ENCODE data around the gene MSL1. TPM values are rescaled to one million over a fixed set of nuclear protein-coding genes. Genes with fewer than 3 reads are reported as not detected.

Gene MSL1
- total and polyA plus RNA-seq, 9 of the 15 experiments (the other 6 are each of a cell fraction or from before 2014, with no cell fraction given) = 13.8 to 120 (median 61.9) TPM

- no peak for TF ChIP-seq ZBTB9 (CRISPR knock-in tag; IDR thresholded peaks at IDR 0.05)
- TF ChIP-seq TCFL5 (CRISPR knock-in tag; conservative IDR thresholded peaks at IDR 0.05) = no peak
- no peak for TF ChIP-seq HNRNPH1 (optimal IDR thresholded peaks at IDR 0.05; ENCODE audit: low read depth, low read length)
- TF ChIP-seq CREB3 (tag; conservative IDR thresholded peaks at IDR 0.05; ENCODE audit: low read depth) = 0 out of 2 replicates have a peak, but pooled peaks have one; percentile 43
- TF ChIP-seq XRCC3 (IDR thresholded peaks at IDR 0.05) = no peak
- TF ChIP-seq ARID3A (IDR thresholded peaks at IDR 0.05; ENCODE audit: borderline replicate concordance, low read depth, low read length) = no peak
- no peak for TF ChIP-seq PPARD (CRISPR knock-in tag; IDR thresholded peaks at IDR 0.05)
- no peak for TF ChIP-seq PKNOX1 (IDR thresholded peaks at IDR 0.05)
- peak; percentile 71; the same call in 1 of the 2 replicates for TF ChIP-seq SMARCA4 (IDR thresholded peaks at IDR 0.05)
- no peak for TF ChIP-seq PRDM10 (IDR thresholded peaks at IDR 0.05; ENCODE audit: partially characterized antibody)
- 0 out of 2 replicates have a peak, but pooled peaks have one; percentile 32 for TF ChIP-seq MTA3 (IDR thresholded peaks at IDR 0.05; ENCODE audit: borderline replicate concordance)
- TF ChIP-seq TCF15 (CRISPR knock-in tag; IDR thresholded peaks at IDR 0.05) = no peak
- TF ChIP-seq MIER1 (IDR thresholded peaks at IDR 0.05; ENCODE audit: low read depth) = no peak
- TF ChIP-seq CCNT2 (IDR thresholded peaks at IDR 0.05; ENCODE audit: borderline replicate concordance, extremely low read depth, insufficient read length, low read depth, low read length) = peak; percentile 23
- peak; percentile 42; the same call in 1 of the 2 replicates for TF ChIP-seq SMARCE1 (IDR thresholded peaks at IDR 0.05)
- no peak for TF ChIP-seq ZNF589 (CRISPR knock-in tag; IDR thresholded peaks at IDR 0.05; ENCODE audit: low read depth)
- TF ChIP-seq LCOR (CRISPR knock-in tag; IDR thresholded peaks at IDR 0.05) = no peak
- no peak for TF ChIP-seq HDGF (IDR thresholded peaks at IDR 0.05)
- no peak for TF ChIP-seq CBX8 (IDR thresholded peaks at IDR 0.05; ENCODE audit: borderline replicate concordance, extremely low read depth, low read depth, low read length, poor library complexity, severe bottlenecking)
These were observed 45.2 kb upstream of the MSL1 start (continued) for GRCh38 chr17:40076591-40076990.
